Measurements from ENCODE around the gene MB21D2.

The MB21D2 gene

DNA sequence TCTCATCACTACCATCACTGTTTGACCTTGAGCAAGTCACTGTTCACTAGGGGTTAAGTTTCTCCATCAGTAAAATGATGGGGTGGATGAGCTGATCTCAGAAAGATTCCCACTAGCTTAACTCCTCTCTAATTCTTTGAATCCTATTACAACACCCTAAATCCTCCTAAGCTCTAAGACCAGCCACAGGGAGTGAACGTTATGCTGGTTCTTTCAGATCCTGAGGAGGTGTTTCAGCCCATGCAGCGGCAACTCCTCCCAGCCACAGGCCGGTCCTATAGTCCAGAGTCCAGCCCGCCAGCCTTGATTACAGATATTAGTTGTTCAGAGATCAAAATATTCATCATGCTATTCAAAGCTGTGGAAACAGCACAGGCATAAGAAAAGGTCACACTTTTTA, 15.1 kb downstream of the MB21D2 start:
- no peak overlapping the region for H3K9ac ChIP-seq (ENCODE audit: low read depth, low read length, poor library complexity, severe bottlenecking)
- H3K9me3 ChIP-seq (ENCODE audit: insufficient read depth, low read depth, low read length): peaks cover 5% of the 10 kb centered on the region; the same call in 1 of the 2 replicates
- H3K27me3 ChIP-seq (ENCODE audit: insufficient read depth, low read length, poor library complexity, severe bottlenecking): no peaks in the 10 kb centered on the region
- no peaks in the 10 kb centered on the region for H3K9me2 ChIP-seq (replicated peaks; ENCODE audit: low read depth, low read length)
- no peaks in the 10 kb centered on the region for H3K36me3 ChIP-seq (ENCODE audit: insufficient read depth, low read length)
- H2AFZ ChIP-seq (ENCODE audit: low read length): no peak overlapping the region
- H3K4me2 ChIP-seq (ENCODE audit: low read depth, low read length, poor library complexity, severe bottlenecking): no peak overlapping the region
- H3K4me3 ChIP-seq (ENCODE audit: low read length, poor library complexity, severe bottlenecking): no peak overlapping the region
- peaks cover 18% of the 10 kb centered on the region for H3K4me1 ChIP-seq (ENCODE audit: insufficient read depth, low read length, poor library complexity, severe bottlenecking)
- H3F3A ChIP-seq (ENCODE audit: low read depth): peaks cover 7% of the 10 kb centered on the region
- no peaks in the 10 kb centered on the region for H4K20me1 ChIP-seq (ENCODE audit: insufficient read depth, low read length, poor library complexity, severe bottlenecking)
- TF ChIP-seq EZH2phosphoT487 (IDR thresholded peaks at IDR 0.05; ENCODE audit: borderline replicate concordance): no peak
- TF ChIP-seq, protein P1, sequence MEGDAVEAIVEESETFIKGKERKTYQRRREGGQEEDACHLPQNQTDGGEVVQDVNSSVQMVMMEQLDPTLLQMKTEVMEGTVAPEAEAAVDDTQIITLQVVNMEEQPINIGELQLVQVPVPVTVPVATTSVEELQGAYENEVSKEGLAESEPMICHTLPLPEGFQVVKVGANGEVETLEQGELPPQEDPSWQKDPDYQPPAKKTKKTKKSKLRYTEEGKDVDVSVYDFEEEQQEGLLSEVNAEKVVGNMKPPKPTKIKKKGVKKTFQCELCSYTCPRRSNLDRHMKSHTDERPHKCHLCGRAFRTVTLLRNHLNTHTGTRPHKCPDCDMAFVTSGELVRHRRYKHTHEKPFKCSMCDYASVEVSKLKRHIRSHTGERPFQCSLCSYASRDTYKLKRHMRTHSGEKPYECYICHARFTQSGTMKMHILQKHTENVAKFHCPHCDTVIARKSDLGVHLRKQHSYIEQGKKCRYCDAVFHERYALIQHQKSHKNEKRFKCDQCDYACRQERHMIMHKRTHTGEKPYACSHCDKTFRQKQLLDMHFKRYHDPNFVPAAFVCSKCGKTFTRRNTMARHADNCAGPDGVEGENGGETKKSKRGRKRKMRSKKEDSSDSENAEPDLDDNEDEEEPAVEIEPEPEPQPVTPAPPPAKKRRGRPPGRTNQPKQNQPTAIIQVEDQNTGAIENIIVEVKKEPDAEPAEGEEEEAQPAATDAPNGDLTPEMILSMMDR (conservative IDR thresholded peaks at IDR 0.05; ENCODE audit: low read length): no peak
- H3K79me2 ChIP-seq (ENCODE audit: insufficient read depth, low read length): no peaks in the 10 kb centered on the region

DNA sequence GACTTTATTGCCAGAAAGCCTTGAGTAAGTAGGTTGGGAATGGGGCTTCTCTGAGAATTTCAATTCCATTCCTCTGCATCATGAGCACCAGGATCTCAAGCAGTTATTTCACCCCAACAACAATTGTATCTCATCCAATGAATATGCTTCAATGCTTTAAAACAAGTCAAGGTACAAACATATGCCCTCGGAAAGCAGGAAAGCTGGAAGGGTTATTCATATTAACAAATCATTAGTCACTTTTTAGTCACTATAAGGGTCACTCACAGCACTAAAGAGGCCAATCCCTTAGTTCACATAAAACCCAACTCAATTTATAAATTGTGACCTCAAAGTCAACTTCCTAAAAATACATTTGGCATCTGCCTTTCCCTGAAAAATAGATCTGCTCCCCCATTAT, 16.2 kb downstream of the MB21D2 start:
- Histone ChIP-seq H3K79me2 (ENCODE audit: insufficient read depth, low read length) (peaks cover 10% of the 10 kb centered on the region; the same call in 1 of the 2 replicates), H3K4me3 (ENCODE audit: low read length, poor library complexity, severe bottlenecking) (no peak overlapping the region), H4K20me1 (ENCODE audit: insufficient read depth, low read length, poor library complexity, severe bottlenecking) (no peaks in the 10 kb centered on the region), H3K9ac (ENCODE audit: low read depth, low read length, poor library complexity, severe bottlenecking) (no peak overlapping the region), H3K36me3 (ENCODE audit: insufficient read depth, low read length) (no peaks in the 10 kb centered on the region), H3K4me2 (ENCODE audit: low read depth, low read length, poor library complexity, severe bottlenecking) (no peak overlapping the region), H3K27me3 (ENCODE audit: insufficient read depth, low read length, poor library complexity, severe bottlenecking) (no peaks in the 10 kb centered on the region), H3F3A (ENCODE audit: low read depth) (peaks cover 7% of the 10 kb centered on the region), H3K9me2 (replicated peaks; ENCODE audit: low read depth, low read length) (no peaks in the 10 kb centered on the region), H2AFZ (ENCODE audit: low read length) (no peak overlapping the region), H3K9me3 (ENCODE audit: insufficient read depth, low read depth, low read length) (peaks cover 5% of the 10 kb centered on the region; the same call in 1 of the 2 replicates), H3K4me1 (ENCODE audit: insufficient read depth, low read length, poor library complexity, severe bottlenecking) (peaks cover 18% of the 10 kb centered on the region)
- no peak for TF ChIP-seq EZH2phosphoT487 (IDR thresholded peaks at IDR 0.05; ENCODE audit: borderline replicate concordance)
- TF ChIP-seq, protein P1 (conservative IDR thresholded peaks at IDR 0.05; ENCODE audit: low read length): no peak

DNA sequence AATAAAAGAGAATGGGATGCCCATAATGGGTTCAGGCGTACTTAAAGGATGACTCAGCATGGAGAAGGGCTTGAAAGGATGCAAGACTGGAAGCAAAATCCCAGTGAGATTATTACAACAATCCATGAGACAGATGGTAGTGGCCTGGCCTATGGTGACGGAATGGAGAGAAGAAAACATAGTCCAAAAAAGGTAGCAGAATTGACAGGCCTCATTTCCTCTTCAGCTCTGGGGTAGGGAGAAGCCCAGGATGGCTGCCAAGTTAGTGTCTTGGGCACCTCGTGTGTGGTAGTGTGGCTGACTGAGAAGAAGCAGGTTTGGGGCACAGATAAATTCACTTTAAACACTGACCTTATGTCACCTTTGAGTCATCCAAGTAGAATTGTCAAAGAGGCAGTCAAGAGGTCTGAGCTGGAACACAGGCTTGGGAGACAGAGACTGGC, 18.1 kb downstream of the MB21D2 start:
- H3K9me2 ChIP-seq (replicated peaks; ENCODE audit: low read depth, low read length): no peaks in the 10 kb centered on the region
- peaks cover 7% of the 10 kb centered on the region for H3F3A ChIP-seq (ENCODE audit: low read depth)
- H3K4me1 ChIP-seq (ENCODE audit: insufficient read depth, low read length, poor library complexity, severe bottlenecking): peaks cover 18% of the 10 kb centered on the region
- TF ChIP-seq EZH2phosphoT487 (IDR thresholded peaks at IDR 0.05; ENCODE audit: borderline replicate concordance): no peak
- TF ChIP-seq, protein P1 (conservative IDR thresholded peaks at IDR 0.05; ENCODE audit: low read length): no peak
- H3K4me3 ChIP-seq (ENCODE audit: low read length, poor library complexity, severe bottlenecking): no peak overlapping the region
- no peak overlapping the region for H2AFZ ChIP-seq (ENCODE audit: low read length)
- no peaks in the 10 kb centered on the region for H3K36me3 ChIP-seq (ENCODE audit: insufficient read depth, low read length)
- H3K9me3 ChIP-seq (ENCODE audit: insufficient read depth, low read depth, low read length): peaks cover 5% of the 10 kb centered on the region; the same call in 1 of the 2 replicates
- no peak overlapping the region for H3K9ac ChIP-seq (ENCODE audit: low read depth, low read length, poor library complexity, severe bottlenecking)
- peak overlapping the region; percentile 67 for H3K4me2 ChIP-seq (ENCODE audit: low read depth, low read length, poor library complexity, severe bottlenecking)
- no peaks in the 10 kb centered on the region for H3K27me3 ChIP-seq (ENCODE audit: insufficient read depth, low read length, poor library complexity, severe bottlenecking)
- peaks cover 13% of the 10 kb centered on the region; the same call in 1 of the 2 replicates for H3K79me2 ChIP-seq (ENCODE audit: insufficient read depth, low read length)
- H4K20me1 ChIP-seq (ENCODE audit: insufficient read depth, low read length, poor library complexity, severe bottlenecking): no peaks in the 10 kb centered on the region

Data from Loucy (cell line).